Fibroblast of lung (primary cell): ENCODE results near the gene RPRD1B. TPM values are rescaled to one million over a fixed set of nuclear protein-coding genes. Genes with fewer than 3 reads are reported as not detected.

Experiments used
- DNase-seq, 2 donors: peaks; one replicate each; pipeline versions ENCODE4 v3.0.0 to v3.0.0-alpha.2; 2010; ENCODE audit warnings: low read depth in 2 of 2
- H2AFZ ChIP-seq: 2 replicates; pipeline ENCODE4 v1.5.1; 2012; ENCODE audit warnings: low read length, control low read depth, inconsistent platforms
- H3K27ac ChIP-seq: 2 replicates; pipeline ENCODE4 v1.5.1; 2011; ENCODE audit warnings: low read length, control low read depth; ENCODE audit not compliant: insufficient read depth
- H3K27me3 ChIP-seq: 2 replicates; pipeline ENCODE4 v1.5.1; 2011; ENCODE audit warnings: mild to moderate bottlenecking, low read length; ENCODE audit not compliant: control insufficient read depth, insufficient read depth
- H3K36me3 ChIP-seq: 2 replicates; pipeline ENCODE4 v1.5.1; 2011; ENCODE audit warnings: low read length; ENCODE audit not compliant: control insufficient read depth, insufficient read depth
- H3K4me1 ChIP-seq: 2 replicates; pipeline ENCODE4 v1.5.1; 2011; ENCODE audit warnings: low read length; ENCODE audit not compliant: control insufficient read depth, insufficient read depth; ENCODE audit errors: extremely low read depth
- H3K4me2 ChIP-seq: 2 replicates; pipeline ENCODE4 v1.5.1; 2011; ENCODE audit warnings: low read length, control low read depth; ENCODE audit not compliant: insufficient read depth; ENCODE audit errors: extremely low read depth
- H3K4me3 ChIP-seq, 4 experiments: fragments of 200-600 bp in 1 of 4; sonication (generic) in 1 of 4; replicated peaks in 1 of 4; 2 replicates each; pipeline ENCODE4 v1.5.1; 2011 to 2016; ENCODE audit warnings: low read length in 4 of 4, low read depth in 3 of 4, mild to moderate bottlenecking in 3 of 4, control low read depth in 2 of 4, inconsistent platforms in 1 of 4, mixed read lengths in 1 of 4; ENCODE audit not compliant: insufficient read depth in 1 of 4; ENCODE audit errors: control extremely low read depth in 1 of 4
- H3K79me2 ChIP-seq: 2 replicates; pipeline ENCODE4 v1.5.1; 2012; ENCODE audit warnings: mild to moderate bottlenecking, low read length, inconsistent platforms; ENCODE audit not compliant: control insufficient read depth, insufficient read depth
- H3K9ac ChIP-seq: 2 replicates; pipeline ENCODE4 v1.5.1; 2011; ENCODE audit warnings: mild to moderate bottlenecking, low read length, control low read depth; ENCODE audit not compliant: insufficient read depth
- H3K9me3 ChIP-seq: 2 replicates; pipeline ENCODE4 v1.5.1; 2012; ENCODE audit warnings: low read depth, low read length; ENCODE audit not compliant: control insufficient read depth, insufficient read depth
- H4K20me1 ChIP-seq: 2 replicates; pipeline ENCODE4 v1.5.1; 2011; ENCODE audit warnings: low read length; ENCODE audit not compliant: control insufficient read depth, insufficient read depth; ENCODE audit errors: extremely low read depth
- EZH2 ChIP-seq: IDR thresholded peaks from 2 replicates; pipeline ENCODE4 v1.5.1; 2012; ENCODE audit warnings: low read length, control low read depth, mild to moderate bottlenecking; ENCODE audit errors: missing control alignments
- polyA plus RNA-seq, 2 donors: library from polyadenylated mRNA; depleted of rRNA in 1 of 2; stranded (reverse) in 1 of 2; unstranded in 1 of 2; fragments of >200 nt; gene quantifications; 2 replicates each; pipeline ENCODE4 v1.2.1, GENCODE V29; 2011 to 2012; ENCODE audit warnings: missing spikeins in 1 of 2
- total RNA-seq: library from RNA; depleted of rRNA; stranded (reverse); fragments of >200 nt; gene quantifications from 2 replicates; pipeline ENCODE4 v1.2.1, GENCODE V29; 2014
- TF ChIP-seq, protein P1 (sequence below), 2 donors: IDR thresholded peaks in 1 of 2; conservative IDR thresholded peaks in 1 of 2; 1 replicate in 1 of 2; 2 replicates in 1 of 2; pipeline ENCODE4 v1.5.1; 2011 to 2012; ENCODE audit warnings: low read length in 2 of 2, control low read depth in 1 of 2, inconsistent platforms in 1 of 2, low read depth in 1 of 2, mild to moderate bottlenecking in 1 of 2

Gene RPRD1B
- total and polyA plus RNA-seq, 2 donors (not counting 1 experiment from before 2014, with no cell fraction given): 23.8 to 23.9 TPM

DNA sequence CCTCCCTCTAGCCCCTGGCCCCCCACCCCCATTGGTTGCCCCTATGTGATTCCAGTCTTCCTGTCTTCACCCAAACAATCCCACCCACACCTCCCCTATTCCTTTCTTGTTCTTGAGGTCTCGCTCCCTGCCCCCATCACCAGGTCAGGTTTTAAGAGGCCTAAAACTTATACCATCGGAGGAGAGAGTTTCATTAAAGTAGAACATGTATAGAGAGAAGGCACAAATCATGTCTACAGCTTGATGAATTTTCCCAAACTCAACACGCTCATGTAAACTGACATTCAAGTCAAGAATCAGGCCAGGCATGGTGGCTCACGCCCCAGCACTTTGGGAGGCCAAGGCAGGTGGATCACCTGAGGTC is 87.1 kb downstream of the RPRD1B start:
- no peak overlapping the region for H3K4me2 ChIP-seq
- H3K9me3 ChIP-seq: no peaks in the 10 kb centered on the region
- H3K9ac ChIP-seq: no peak overlapping the region
- peaks cover 11% of the 10 kb centered on the region for H3K4me1 ChIP-seq
- H3K27me3 ChIP-seq: no peaks in the 10 kb centered on the region
- H4K20me1 ChIP-seq: no peaks in the 10 kb centered on the region
- no peak for DNase-seq
- H3K4me3 ChIP-seq: no peak overlapping the region
- H3K79me2 ChIP-seq: no peaks in the 10 kb centered on the region
- TF ChIP-seq EZH2: no peak
- TF ChIP-seq, protein P1, sequence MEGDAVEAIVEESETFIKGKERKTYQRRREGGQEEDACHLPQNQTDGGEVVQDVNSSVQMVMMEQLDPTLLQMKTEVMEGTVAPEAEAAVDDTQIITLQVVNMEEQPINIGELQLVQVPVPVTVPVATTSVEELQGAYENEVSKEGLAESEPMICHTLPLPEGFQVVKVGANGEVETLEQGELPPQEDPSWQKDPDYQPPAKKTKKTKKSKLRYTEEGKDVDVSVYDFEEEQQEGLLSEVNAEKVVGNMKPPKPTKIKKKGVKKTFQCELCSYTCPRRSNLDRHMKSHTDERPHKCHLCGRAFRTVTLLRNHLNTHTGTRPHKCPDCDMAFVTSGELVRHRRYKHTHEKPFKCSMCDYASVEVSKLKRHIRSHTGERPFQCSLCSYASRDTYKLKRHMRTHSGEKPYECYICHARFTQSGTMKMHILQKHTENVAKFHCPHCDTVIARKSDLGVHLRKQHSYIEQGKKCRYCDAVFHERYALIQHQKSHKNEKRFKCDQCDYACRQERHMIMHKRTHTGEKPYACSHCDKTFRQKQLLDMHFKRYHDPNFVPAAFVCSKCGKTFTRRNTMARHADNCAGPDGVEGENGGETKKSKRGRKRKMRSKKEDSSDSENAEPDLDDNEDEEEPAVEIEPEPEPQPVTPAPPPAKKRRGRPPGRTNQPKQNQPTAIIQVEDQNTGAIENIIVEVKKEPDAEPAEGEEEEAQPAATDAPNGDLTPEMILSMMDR (conservative IDR thresholded peaks at IDR 0.05 in 1 of 2, IDR thresholded peaks at IDR 0.05 in 1 of 2; ENCODE audit: low read depth in 1 of 2, low read length in 2 of 2): no peak
- H3K27ac ChIP-seq: no peak overlapping the region
- no peaks in the 10 kb centered on the region for H3K36me3 ChIP-seq
- no peak overlapping the region for H2AFZ ChIP-seq

DNA sequence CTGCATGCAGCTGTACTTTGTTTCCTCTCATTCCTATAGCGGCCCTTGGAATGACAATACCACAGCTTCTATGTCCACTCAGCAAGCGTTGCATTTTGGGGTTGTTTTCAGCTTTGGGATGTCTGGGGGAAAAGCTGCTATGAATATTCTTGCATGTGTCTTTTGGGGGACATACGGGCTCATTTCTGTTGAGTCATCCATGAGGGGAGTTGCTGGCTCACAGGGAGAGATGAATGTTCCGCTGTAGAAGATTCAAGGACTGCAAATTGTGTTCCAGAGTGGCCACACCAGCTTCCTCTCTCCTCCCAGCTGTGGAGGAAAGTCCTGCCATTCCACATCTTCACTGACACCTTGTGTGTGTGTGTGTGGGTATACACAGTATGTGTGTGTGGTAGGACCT is 88.2 kb downstream of the RPRD1B start:
- Histone ChIP-seq H3K27ac (no peak overlapping the region), H3K4me1 (peaks cover 21% of the 10 kb centered on the region), H3K9me3 (no peaks in the 10 kb centered on the region), H3K27me3 (no peaks in the 10 kb centered on the region), H3K4me3 (no peak overlapping the region), H3K9ac (no peak overlapping the region), H3K4me2 (no peak overlapping the region), H3K36me3 (no peaks in the 10 kb centered on the region), H2AFZ (no peak overlapping the region), H4K20me1 (no peaks in the 10 kb centered on the region), H3K79me2 (no peaks in the 10 kb centered on the region)
- DNase-seq: no peak
- TF ChIP-seq, protein P1 (conservative IDR thresholded peaks at IDR 0.05 in 1 of 2, IDR thresholded peaks at IDR 0.05 in 1 of 2; ENCODE audit: low read depth in 1 of 2, low read length in 2 of 2): no peak
- TF ChIP-seq EZH2: no peak

DNA sequence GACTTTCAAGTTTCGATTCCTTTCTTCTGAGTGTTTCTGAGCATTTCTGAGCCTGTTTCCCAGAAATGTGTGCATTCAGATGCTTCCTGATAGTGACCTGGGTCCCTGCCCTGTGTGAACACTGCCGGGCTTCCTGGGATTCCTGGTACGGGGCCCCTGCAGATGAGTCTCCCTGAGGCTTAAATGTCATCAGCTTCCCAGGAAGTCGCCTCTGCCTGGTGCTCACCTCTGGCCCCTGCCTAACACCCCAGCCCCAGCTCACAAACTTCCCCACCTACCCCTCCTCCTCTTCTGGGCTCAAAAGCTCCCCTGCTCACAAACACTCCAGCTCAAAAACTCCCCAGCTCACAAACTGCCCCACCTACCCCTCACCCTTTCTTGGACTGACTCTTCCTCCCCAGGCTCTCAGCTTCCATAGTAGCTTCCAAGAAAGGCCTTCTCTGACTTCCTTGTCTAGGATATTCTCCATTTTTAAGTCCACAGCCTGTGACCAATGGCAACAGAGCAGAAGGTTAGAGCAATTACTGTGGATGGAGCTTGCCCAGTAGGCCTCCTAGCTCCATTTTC is 89.6 kb downstream of the RPRD1B start:
- peak overlapping the region; percentile 23 for H2AFZ ChIP-seq
- H3K36me3 ChIP-seq: no peaks in the 10 kb centered on the region
- no peak overlapping the region for H3K4me3 ChIP-seq
- peak overlapping the region; percentile 36 for H3K4me2 ChIP-seq
- peak overlapping the region; percentile 36 for H3K9ac ChIP-seq
- peak; percentile 73 to 78 for DNase-seq
- no peaks in the 10 kb centered on the region for H4K20me1 ChIP-seq
- H3K79me2 ChIP-seq: no peaks in the 10 kb centered on the region
- H3K27me3 ChIP-seq: no peaks in the 10 kb centered on the region
- peaks cover 27% of the 10 kb centered on the region for H3K4me1 ChIP-seq
- no peaks in the 10 kb centered on the region for H3K9me3 ChIP-seq
- peak overlapping the region; percentile 81 for H3K27ac ChIP-seq
- TF ChIP-seq EZH2: no peak
- TF ChIP-seq, protein P1 (conservative IDR thresholded peaks at IDR 0.05 in 1 of 2, IDR thresholded peaks at IDR 0.05 in 1 of 2; ENCODE audit: low read depth in 1 of 2, low read length in 2 of 2): no peak
